ENCODE measurements around the gene FAM20C.

Gene FAM20C

DNA sequence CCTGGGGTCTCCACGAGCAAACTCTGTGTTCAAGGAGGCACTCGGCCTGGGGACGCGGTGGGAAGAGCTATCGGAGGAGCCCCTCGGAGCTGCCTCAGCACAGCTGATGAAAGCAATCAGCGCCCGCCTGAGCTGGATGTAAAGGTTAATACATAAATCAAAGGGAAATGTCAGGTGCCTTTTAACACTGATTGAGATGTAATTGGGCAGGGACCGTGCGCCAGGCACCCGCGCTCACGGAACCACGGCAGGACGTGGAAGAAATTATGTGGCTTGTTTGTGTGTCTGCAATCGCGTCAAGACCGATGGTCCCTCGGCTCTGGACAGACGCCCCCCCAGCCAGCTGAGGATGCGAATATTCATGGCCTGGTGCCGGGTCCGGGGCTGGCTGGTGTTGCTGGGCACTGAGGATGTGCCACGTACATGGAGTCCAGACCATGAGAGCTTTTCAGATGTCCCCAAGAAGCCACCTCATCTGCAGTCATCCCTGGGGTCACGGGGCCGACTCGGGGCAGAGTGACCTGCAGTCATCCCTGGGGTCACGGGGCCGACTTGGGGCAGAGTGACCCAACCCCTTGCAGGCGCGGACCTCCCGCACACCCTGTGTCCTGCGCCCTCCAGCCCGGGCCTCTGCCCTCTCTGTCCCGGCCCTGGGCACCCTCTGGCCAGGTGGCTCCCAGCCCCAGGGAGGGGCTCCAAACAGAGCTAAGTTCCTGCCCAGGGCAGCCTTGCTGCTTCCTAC lies 113.2 kb downstream of the FAM20C start:
- no peak for DNase-seq (ENCODE audit: low spot score)

DNA sequence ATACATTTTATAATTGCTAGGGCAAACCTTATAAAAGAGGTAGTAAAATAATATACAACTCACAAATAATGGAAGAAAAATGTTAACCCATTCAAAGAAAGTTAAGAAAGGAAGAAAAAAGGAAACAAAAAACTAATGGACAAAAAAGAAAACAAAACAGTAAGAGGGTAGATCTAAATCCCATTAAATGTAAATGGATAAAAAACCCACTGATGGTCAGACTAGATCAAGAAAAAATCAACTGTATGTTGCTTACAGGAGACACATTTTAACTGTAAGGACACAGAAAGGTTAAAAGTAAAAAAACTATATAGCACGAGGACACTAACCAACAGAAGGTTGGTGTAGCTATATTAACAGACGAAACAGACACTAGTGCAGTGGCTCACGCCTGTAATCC lies 115.6 kb downstream of the FAM20C start:
- no peak for DNase-seq (ENCODE audit: low spot score)

DNA sequence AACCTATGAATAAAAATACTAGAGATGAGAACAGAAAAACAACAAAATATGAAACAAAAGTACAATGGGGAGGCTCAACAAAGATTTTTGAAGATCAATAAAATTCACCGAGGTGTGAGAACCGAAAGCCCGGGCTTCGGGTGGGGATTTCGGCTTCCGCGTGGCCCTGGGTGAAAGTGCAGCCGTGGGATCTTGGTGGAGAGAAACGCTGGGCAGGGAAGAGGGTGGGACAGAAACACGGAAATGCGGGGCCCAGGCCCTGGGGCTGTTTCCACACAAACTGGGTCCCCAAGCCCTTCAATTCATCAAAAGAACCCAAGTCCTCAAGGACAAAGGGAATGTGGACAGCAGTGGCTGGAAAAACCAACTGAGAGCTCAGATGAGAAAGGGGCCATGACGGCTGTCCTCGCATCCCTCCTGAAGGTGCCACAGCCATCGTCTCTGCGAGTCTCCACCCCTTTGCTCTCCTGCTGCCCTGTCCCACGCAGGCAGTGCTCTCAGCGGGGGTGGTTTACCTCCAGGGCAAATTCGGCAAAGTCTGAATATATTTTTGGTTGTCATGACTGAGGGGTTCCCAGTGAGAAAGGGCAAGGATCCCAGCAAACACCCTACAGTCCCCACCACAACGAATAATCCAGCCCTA lies 117.3 kb downstream of the FAM20C start:
- no peak for DNase-seq (ENCODE audit: low spot score)
